NB4 (cell line): ENCODE data around the gene RPP25.

Experiments used
- CTCF ChIP-seq: IDR thresholded peaks from one replicate; pipeline ENCODE4 v1.5.1; 2012; ENCODE audit warnings: low read depth, low read length
- POLR2A ChIP-seq: IDR thresholded peaks from 2 replicates; pipeline ENCODE4 v1.6.1; 2011; ENCODE audit warnings: mild to moderate bottlenecking; ENCODE audit not compliant: insufficient read length; ENCODE audit errors: extremely low read depth

- TF ChIP-seq POLR2A (no peak), CTCF (no peak)
Observed at GRCh38 chr15:74978077-74978476, 21.5 kb upstream of the RPP25 start.
